Neural cell (in vitro differentiated cells): ENCODE data around the gene NHS. TPM values are rescaled to one million over a fixed set of nuclear protein-coding genes. Genes with fewer than 3 reads are reported as not detected.

ENCODE experiments used
- H2AFZ ChIP-seq: fragments of 200-600, 300-800 bp; sonication (generic), shearing (Covaris generic); 2 replicates; pipeline ENCODE4 v1.6.0; 2014; ENCODE audit warnings: low read depth, mild to moderate bottlenecking, antibody characterized with exemption, low read length, moderate library complexity
- H3F3A ChIP-seq: fragments of 200-600 bp; shearing (Covaris generic); 2 replicates; pipeline ENCODE4 v1.6.1; 2016; ENCODE audit warnings: mild to moderate bottlenecking, moderate library complexity, mixed read lengths, antibody characterized with exemption, low read length; ENCODE audit not compliant: insufficient read depth, poor library complexity, severe bottlenecking
- H3K27ac ChIP-seq: fragments of 200-600, 300-800 bp; sonication (generic), shearing (Covaris generic); 2 replicates; pipeline ENCODE4 v1.5.1; 2014; ENCODE audit warnings: mild to moderate bottlenecking, low read length, moderate library complexity
- H3K27me3 ChIP-seq: fragments of 300-800, 200-600 bp; sonication (generic), shearing (Covaris generic); 2 replicates; pipeline ENCODE4 v1.6.0; 2014; ENCODE audit warnings: mild to moderate bottlenecking, low read depth, low read length, moderate library complexity; ENCODE audit not compliant: insufficient read depth
- H3K36me3 ChIP-seq: fragments of 300-800, 200-600 bp; sonication (generic), shearing (Covaris generic); 2 replicates; pipeline ENCODE4 v1.5.1; 2014; ENCODE audit warnings: mild to moderate bottlenecking, antibody characterized with exemption, low read length, moderate library complexity; ENCODE audit not compliant: insufficient read depth
- H3K4me2 ChIP-seq: fragments of 300-800, 200-600 bp; sonication (generic), shearing (Covaris generic); 2 replicates; pipeline ENCODE4 v1.6.0; 2014; ENCODE audit warnings: mild to moderate bottlenecking, low read length
- H3K4me3 ChIP-seq: fragments of 300-800, 200-600 bp; sonication (generic), shearing (Covaris generic); 2 replicates; pipeline ENCODE4 v1.5.1; 2014; ENCODE audit warnings: mild to moderate bottlenecking, low read length, moderate library complexity
- H3K79me2 ChIP-seq: fragments of 200-600 bp; shearing (Covaris generic); replicated peaks from 2 replicates; pipeline ENCODE4 v1.6.0; 2014; ENCODE audit warnings: mild to moderate bottlenecking, low read length, moderate library complexity; ENCODE audit not compliant: insufficient read depth
- H3K9ac ChIP-seq: fragments of 300-800, 200-600 bp; sonication (generic), shearing (Covaris generic); 2 replicates; pipeline ENCODE4 v1.6.1; 2016; ENCODE audit warnings: mild to moderate bottlenecking, low read length, mixed read lengths
- H3K9me2 ChIP-seq: fragments of 200-600 bp; shearing (Covaris generic); 2 replicates; pipeline ENCODE4 v1.6.1; 2016; ENCODE audit warnings: mild to moderate bottlenecking, low read length, mixed read lengths; ENCODE audit not compliant: insufficient read depth
- H3K9me3 ChIP-seq: fragments of 200-600, 300-800 bp; sonication (generic), shearing (Covaris generic); 2 replicates; pipeline ENCODE4 v1.6.1; 2016; ENCODE audit warnings: mild to moderate bottlenecking, mixed run types, low read length, moderate library complexity, mixed read lengths
- H4K20me1 ChIP-seq: fragments of 200-600 bp; shearing (Covaris generic); 2 replicates; pipeline ENCODE4 v1.6.1; 2016; ENCODE audit warnings: mild to moderate bottlenecking, mixed run types; ENCODE audit not compliant: insufficient read depth
- CTCF ChIP-seq: fragments of 450-650 bp; IDR thresholded peaks from 2 replicates; pipeline ENCODE4 v1.5.1; 2014; ENCODE audit warnings: antibody characterized with exemption, mild to moderate bottlenecking, moderate library complexity; ENCODE audit not compliant: poor library complexity, severe bottlenecking
- EP300 ChIP-seq: fragments of 450-650 bp; conservative IDR thresholded peaks from 2 replicates; pipeline ENCODE4 v1.6.1; 2014; ENCODE audit warnings: antibody characterized with exemption, mild to moderate bottlenecking, moderate library complexity; ENCODE audit not compliant: poor library complexity, severe bottlenecking
- EZH2 ChIP-seq: fragments of 200-600, 300-800 bp; shearing (Covaris generic), sonication (generic); IDR thresholded peaks from 2 replicates; pipeline ENCODE4 v1.6.1; 2014; ENCODE audit warnings: antibody characterized with exemption, low read length, borderline replicate concordance, mild to moderate bottlenecking; ENCODE audit not compliant: insufficient read depth, poor library complexity, severe bottlenecking
- MXI1 ChIP-seq: fragments of 450-650 bp; conservative IDR thresholded peaks from 2 replicates; pipeline ENCODE4 v1.6.1; 2014; ENCODE audit warnings: antibody characterized with exemption, mild to moderate bottlenecking; ENCODE audit not compliant: poor library complexity, severe bottlenecking
- POLR2AphosphoS5 ChIP-seq: IDR thresholded peaks from 2 replicates; pipeline ENCODE4 v1.6.1; 2012
- RAD21 ChIP-seq: fragments of 450-650 bp; conservative IDR thresholded peaks from 2 replicates; pipeline ENCODE4 v1.6.1; 2014; ENCODE audit warnings: antibody characterized with exemption, mild to moderate bottlenecking, moderate library complexity
- REST ChIP-seq: IDR thresholded peaks from 2 replicates; pipeline ENCODE4 v1.6.1; 2012; ENCODE audit warnings: borderline replicate concordance
- SMC3 ChIP-seq: fragments of 450-650 bp; conservative IDR thresholded peaks from 2 replicates; pipeline ENCODE4 v1.6.1; 2014; ENCODE audit warnings: antibody characterized with exemption, mild to moderate bottlenecking, moderate library complexity; ENCODE audit not compliant: poor library complexity
- TAF1 ChIP-seq: IDR thresholded peaks from 2 replicates; pipeline ENCODE4 v1.6.1; 2012; ENCODE audit warnings: low read depth
- polyA plus RNA-seq: library from polyadenylated mRNA; depleted of rRNA; stranded (reverse); fragments of >200 nt; gene quantifications from 2 replicates; pipeline ENCODE4 v1.2.3, GENCODE V29; 2014

Gene NHS
- polyA plus RNA-seq, 1 donor from 2014 or later, result 1.9 TPM

GRCh38 chrX:17608888-17609287, 233.9 kb downstream of the NHS start:
- TF ChIP-seq CTCF, result no peak
- TF ChIP-seq POLR2AphosphoS5, result no peak
- TF ChIP-seq REST, result no peak
- no peak for TF ChIP-seq EZH2
- TF ChIP-seq EP300, result no peak
- Histone ChIP-seq H2AFZ (no peak overlapping the region), H3K27ac (no peak overlapping the region), H3K9ac (no peak overlapping the region), H3K9me3 (no peaks in the 10 kb centered on the region), H3K79me2 (no peaks in the 10 kb centered on the region), H3K4me3 (no peak overlapping the region), H3K27me3 (no peaks in the 10 kb centered on the region), H4K20me1 (no peaks in the 10 kb centered on the region), H3F3A (no peaks in the 10 kb centered on the region), H3K36me3 (no peaks in the 10 kb centered on the region), H3K4me2 (no peak overlapping the region), H3K9me2 (no peaks in the 10 kb centered on the region)

GRCh38 chrX:17610788-17611187, 235.8 kb downstream of the NHS start:
- no peak overlapping the region for H2AFZ ChIP-seq
- H3K79me2 ChIP-seq, result no peaks in the 10 kb centered on the region

More at GRCh38 chrX:17610788-17611187, 235.8 kb downstream of the NHS start:
- Histone ChIP-seq H3K9me3 (no peaks in the 10 kb centered on the region), H3K4me3 (no peak overlapping the region), H3F3A (no peaks in the 10 kb centered on the region), H4K20me1 (no peaks in the 10 kb centered on the region), H3K27ac (no peak overlapping the region), H3K9ac (no peak overlapping the region), H3K27me3 (no peaks in the 10 kb centered on the region), H3K4me2 (no peak overlapping the region), H3K9me2 (no peaks in the 10 kb centered on the region), H3K36me3 (no peaks in the 10 kb centered on the region)
- TF ChIP-seq POLR2AphosphoS5, result no peak
- no peak for TF ChIP-seq SMC3
- TF ChIP-seq EZH2, result no peak
- no peak for TF ChIP-seq CTCF
- no peak for TF ChIP-seq REST
- no peak for TF ChIP-seq TAF1
- no peak for TF ChIP-seq MXI1
- TF ChIP-seq RAD21, result no peak
